ENCODE data around the gene NKD2. TPM values are rescaled to one million over a fixed set of nuclear protein-coding genes. Genes with fewer than 3 reads are reported as not detected.

Gene NKD2
- total and polyA plus RNA-seq, 2 of the 4 experiments (the other 2 are of a cell fraction) = not detected

DNA sequence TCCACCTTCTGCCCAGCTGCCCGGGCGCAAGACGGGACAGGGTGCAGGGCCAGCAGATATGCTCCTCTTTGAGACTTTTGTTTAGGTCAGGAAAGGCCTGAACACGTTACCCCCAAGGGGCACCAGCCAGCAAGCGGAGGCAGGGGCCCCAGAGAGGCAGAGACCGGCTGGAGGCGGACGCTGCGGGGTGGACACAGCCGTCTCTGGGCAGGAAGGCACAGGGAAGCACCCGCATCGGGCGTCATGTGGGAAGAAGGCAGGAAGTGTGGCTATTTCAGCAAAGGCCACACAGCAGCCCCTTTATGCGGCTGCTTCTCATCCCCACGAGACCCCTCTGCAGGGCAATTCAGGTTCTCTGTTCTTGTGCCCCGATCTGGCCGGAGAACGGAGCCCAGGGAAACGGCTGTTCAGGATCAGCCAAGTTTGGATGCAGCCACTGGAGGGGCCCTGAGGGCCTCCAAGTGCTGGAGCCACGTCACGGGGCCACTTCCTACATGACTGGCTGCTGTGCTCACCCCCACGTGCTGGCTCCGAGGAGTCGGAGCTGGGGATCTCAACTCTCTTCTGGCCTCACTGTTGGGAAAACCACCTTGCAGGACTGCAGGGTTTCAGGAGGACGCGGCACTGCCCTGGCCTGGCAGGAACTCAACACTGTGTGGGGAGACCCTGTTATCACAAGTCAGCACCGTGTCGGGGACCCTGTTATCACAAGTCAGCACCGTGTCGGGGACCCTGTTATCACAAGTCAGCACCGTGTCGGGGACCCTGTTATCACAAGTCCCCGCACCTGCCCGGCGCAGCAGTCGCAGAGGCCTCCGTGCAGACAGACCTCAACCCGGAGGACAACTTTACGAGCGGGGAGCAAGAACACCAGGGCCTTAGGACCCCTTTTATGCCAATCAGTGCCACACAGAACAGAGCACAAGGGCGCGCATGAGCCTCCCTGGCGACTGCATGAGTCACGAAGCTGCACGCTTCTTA, 58.8 kb downstream of the NKD2 start:
- H3K27ac ChIP-seq (ENCODE audit: insufficient read depth, low read length) = no peak overlapping the region
- H3K23ac ChIP-seq (ENCODE audit: low read depth, low read length) = no peak overlapping the region
- H3K4ac ChIP-seq (ENCODE audit: low read depth, low read length) = no peak overlapping the region
- dilution Hi-C loops (cut with HindIII; ENCODE audit: low sequenced_read_pairs, unreplicated experiment) (no loop called here), in situ Hi-C loops (cut with MboI; ENCODE audit: low sequenced_read_pairs) (no loop called here), intact Hi-C loops (cut with micrococcal nuclease) (no loop called here)
- no peaks in the 10 kb centered on the region for H3K27me3 ChIP-seq (ENCODE audit: control insufficient read depth, insufficient read depth, low read length)
- no peak overlapping the region for H2BK15ac ChIP-seq (ENCODE audit: low read depth, low read length)
- CTCF ChIA-PET = no interaction called here
- no peaks in the 10 kb centered on the region for H3K9me1 ChIP-seq (ENCODE audit: insufficient read depth, low read length)
- ATAC-seq (ENCODE audit: low read depth) (no peak), DNase-seq (no peak)
- H2BK5ac ChIP-seq (ENCODE audit: low read depth, low read length, poor library complexity, severe bottlenecking) = no peak overlapping the region
- no peak overlapping the region for H4K5ac ChIP-seq (ENCODE audit: low read depth, low read length)
- H3K14ac ChIP-seq (replicated peaks; ENCODE audit: low read depth, low read length) = no peak overlapping the region
- H2AK9ac ChIP-seq (replicated peaks; ENCODE audit: low read depth, low read length, poor library complexity) = no peak overlapping the region
- H3K4me1 ChIP-seq (ENCODE audit: control insufficient read depth, insufficient read depth, low read length) = no peaks in the 10 kb centered on the region
- 94% methylated on average over 25 of the region's 45 CpGs; no CpG with 5 or more reads in 1 of the 2 experiments for WGBS, 2 experiments (ENCODE audit: extremely low coverage in 2 of 2, insufficient read length in 1 of 2)
- no peak overlapping the region for H3K4me2 ChIP-seq (ENCODE audit: low read depth, low read length)
- H4K91ac ChIP-seq (ENCODE audit: insufficient read depth, low read depth, low read length) = no peak overlapping the region
- no peaks in the 10 kb centered on the region for H3K9me3 ChIP-seq (ENCODE audit: control insufficient read depth, insufficient read depth, low read length)
- no peak overlapping the region for H3K4me3 ChIP-seq (ENCODE audit: insufficient read depth, low read depth, low read length)
- H3K18ac ChIP-seq (ENCODE audit: low read depth, low read length) = no peak overlapping the region
- no peak overlapping the region for H4K8ac ChIP-seq (ENCODE audit: low read depth in 2 of 2, low read length in 2 of 2)
- no TSS peak for BruUV-seq (replicated peaks)
- H3K9ac ChIP-seq (ENCODE audit: low read depth, low read length) = no peak overlapping the region
- H3K36me3 ChIP-seq (ENCODE audit: control insufficient read depth, insufficient read depth, low read length) = peaks cover 22% of the 10 kb centered on the region
- H2BK120ac ChIP-seq (ENCODE audit: low read depth, low read length) = no peak overlapping the region
- H2AFZ ChIP-seq (replicated peaks; ENCODE audit: low read length, poor library complexity) = no peak overlapping the region
- POLR2A ChIA-PET (ENCODE audit: unreplicated experiment) = no interaction called here
- H4K20me1 ChIP-seq (ENCODE audit: insufficient read depth, low read length) = no peaks in the 10 kb centered on the region
- H2BK20ac ChIP-seq (ENCODE audit: low read depth, low read length) = no peak overlapping the region
- TF ChIP-seq SMC3 (IDR thresholded peaks at IDR 0.05; ENCODE audit: low read depth, low read length) (no peak), NFE2L2 (IDR thresholded peaks at IDR 0.05; ENCODE audit: low read depth, low read length) (no peak), MXI1 (IDR thresholded peaks at IDR 0.05; ENCODE audit: borderline replicate concordance, low read depth, low read length) (no peak), MAZ (IDR thresholded peaks at IDR 0.05; ENCODE audit: borderline replicate concordance, low read depth, low read length) (no peak), RAD21 (IDR thresholded peaks at IDR 0.05; ENCODE audit: low read length) (no peak)
- TF ChIP-seq, protein P1, sequence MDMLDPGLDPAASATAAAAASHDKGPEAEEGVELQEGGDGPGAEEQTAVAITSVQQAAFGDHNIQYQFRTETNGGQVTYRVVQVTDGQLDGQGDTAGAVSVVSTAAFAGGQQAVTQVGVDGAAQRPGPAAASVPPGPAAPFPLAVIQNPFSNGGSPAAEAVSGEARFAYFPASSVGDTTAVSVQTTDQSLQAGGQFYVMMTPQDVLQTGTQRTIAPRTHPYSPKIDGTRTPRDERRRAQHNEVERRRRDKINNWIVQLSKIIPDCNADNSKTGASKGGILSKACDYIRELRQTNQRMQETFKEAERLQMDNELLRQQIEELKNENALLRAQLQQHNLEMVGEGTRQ (IDR thresholded peaks at IDR 0.05; ENCODE audit: low read depth, low read length) = no peak
- H3K79me1 ChIP-seq (ENCODE audit: low read depth in 1 of 2, low read length in 2 of 2) = no peaks in the 10 kb centered on the region
- H3K56ac ChIP-seq (ENCODE audit: extremely low read depth, insufficient read depth, low read length) = no peak overlapping the region
- H2AK5ac ChIP-seq (ENCODE audit: low read depth, low read length) = no peak overlapping the region

All from IMR-90 (cell line).